GM13977 (cell line): ENCODE data around the gene CREB3L1.

ENCODE experiments used
- DNase-seq: peaks from one replicate; pipeline ENCODE4 v3.0.0; 2012; ENCODE audit warnings: low spot score
- in situ Hi-C: fragments of 300-500 bp; cut with MboI; formaldehyde crosslinking; loops from one replicate; pipeline ENCODE4 v1.12.0; 2022; ENCODE audit warnings: low sequenced_read_pairs, low pct_unique_long_range_greater_than_20kb, mixed read lengths, inconsistent platforms; ENCODE audit not compliant: unreplicated experiment
- TF ChIP-seq, protein P1 (sequence below): IDR thresholded peaks from 2 replicates; pipeline ENCODE4 v1.5.1; 2012; ENCODE audit warnings: mild to moderate bottlenecking, control low read depth; ENCODE audit not compliant: insufficient read depth; ENCODE audit errors: extremely low read depth, missing control alignments

Gene CREB3L1

DNA sequence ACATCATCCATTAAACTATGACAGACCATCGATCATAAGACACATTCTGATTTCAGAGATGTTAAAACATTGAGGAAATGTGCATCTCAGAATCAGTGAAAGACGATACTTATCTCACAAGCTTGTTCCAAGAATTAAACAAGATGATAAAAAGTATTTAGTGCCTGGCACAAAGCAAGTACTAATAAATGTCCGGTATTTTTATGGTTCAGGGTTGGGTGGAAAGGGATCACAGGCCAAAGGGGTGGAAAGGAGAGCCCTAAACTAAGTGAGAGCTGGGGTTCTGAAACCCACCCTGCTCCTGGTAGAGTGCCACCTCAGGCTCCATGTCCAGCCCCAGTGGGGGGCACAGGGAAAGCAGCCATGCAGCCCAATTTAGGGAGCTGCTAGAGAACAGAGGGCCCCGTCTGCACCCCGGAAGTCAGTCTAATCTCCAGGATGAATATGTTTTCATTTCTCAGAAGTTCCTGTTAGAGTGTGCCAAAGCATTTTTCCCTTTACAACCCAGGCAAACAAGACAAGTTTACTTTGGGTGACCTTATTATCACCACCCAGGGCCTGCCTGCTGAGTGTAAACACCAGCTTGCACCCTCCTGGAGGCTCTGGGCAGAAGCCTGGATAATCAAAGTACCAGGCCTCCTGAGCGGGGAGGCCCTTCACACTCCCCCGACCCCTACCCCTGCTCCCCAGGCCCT is 3.8 kb upstream of the CREB3L1 start:
- TF ChIP-seq, protein P1, sequence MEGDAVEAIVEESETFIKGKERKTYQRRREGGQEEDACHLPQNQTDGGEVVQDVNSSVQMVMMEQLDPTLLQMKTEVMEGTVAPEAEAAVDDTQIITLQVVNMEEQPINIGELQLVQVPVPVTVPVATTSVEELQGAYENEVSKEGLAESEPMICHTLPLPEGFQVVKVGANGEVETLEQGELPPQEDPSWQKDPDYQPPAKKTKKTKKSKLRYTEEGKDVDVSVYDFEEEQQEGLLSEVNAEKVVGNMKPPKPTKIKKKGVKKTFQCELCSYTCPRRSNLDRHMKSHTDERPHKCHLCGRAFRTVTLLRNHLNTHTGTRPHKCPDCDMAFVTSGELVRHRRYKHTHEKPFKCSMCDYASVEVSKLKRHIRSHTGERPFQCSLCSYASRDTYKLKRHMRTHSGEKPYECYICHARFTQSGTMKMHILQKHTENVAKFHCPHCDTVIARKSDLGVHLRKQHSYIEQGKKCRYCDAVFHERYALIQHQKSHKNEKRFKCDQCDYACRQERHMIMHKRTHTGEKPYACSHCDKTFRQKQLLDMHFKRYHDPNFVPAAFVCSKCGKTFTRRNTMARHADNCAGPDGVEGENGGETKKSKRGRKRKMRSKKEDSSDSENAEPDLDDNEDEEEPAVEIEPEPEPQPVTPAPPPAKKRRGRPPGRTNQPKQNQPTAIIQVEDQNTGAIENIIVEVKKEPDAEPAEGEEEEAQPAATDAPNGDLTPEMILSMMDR = no peak
- DNase-seq = no peak
- in situ Hi-C loops = no loop called here

DNA sequence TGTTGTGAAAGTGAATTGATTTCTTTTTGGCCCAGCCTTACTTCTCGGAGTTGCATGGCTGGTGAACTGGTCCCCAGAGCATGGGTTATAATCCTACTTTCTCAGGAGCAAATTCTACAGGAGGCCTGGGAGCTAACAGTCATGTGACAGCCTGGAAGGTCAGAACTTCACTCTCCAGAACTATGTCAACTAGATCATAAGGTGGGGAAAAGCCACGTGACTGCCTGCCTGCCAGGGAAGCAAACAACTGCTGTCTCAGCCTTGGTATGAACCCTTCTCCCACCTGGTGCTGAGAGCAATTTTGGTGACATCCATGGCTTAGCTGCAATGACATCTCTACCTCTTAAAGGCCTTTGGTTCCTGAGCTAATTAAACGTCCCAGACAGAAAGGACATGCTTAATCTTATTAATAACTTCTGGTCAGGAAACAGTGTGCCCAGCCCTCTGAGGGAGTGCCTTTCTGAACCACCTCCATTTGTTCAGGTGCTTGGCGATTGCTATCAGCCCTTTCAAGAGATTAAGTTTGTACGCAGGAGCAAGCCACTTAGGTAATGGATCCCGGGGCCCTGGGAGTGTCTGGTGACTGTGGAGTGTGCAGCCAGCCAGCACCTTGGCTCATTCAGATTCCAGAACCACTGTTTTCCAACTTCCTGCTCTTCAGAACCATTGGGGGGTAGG is 1.4 kb upstream of the CREB3L1 start:
- in situ Hi-C loops = no loop called here

DNA sequence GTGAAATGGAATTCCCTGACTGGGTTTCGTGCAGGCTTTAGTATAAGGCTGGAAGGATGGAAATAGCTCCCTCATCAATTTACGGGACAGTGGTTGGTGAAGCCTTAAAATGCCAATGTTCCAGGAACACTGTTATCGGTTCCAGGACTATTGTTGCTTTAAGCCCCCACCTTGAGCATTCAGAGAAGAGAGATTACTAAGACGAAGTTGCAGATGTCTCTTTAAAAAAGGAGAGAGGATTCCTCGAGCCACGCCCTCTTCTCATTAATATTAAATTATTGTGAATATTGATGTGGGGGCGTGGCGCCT is 195 bp upstream of the CREB3L1 start:
- in situ Hi-C loops = no loop called here
- peak; percentile 79 for DNase-seq
- TF ChIP-seq, protein P1 = no peak

More for the DNA sequence above, 1.4 kb upstream of the CREB3L1 start:
- TF ChIP-seq, protein P1 = no peak
- no peak for DNase-seq

DNA sequence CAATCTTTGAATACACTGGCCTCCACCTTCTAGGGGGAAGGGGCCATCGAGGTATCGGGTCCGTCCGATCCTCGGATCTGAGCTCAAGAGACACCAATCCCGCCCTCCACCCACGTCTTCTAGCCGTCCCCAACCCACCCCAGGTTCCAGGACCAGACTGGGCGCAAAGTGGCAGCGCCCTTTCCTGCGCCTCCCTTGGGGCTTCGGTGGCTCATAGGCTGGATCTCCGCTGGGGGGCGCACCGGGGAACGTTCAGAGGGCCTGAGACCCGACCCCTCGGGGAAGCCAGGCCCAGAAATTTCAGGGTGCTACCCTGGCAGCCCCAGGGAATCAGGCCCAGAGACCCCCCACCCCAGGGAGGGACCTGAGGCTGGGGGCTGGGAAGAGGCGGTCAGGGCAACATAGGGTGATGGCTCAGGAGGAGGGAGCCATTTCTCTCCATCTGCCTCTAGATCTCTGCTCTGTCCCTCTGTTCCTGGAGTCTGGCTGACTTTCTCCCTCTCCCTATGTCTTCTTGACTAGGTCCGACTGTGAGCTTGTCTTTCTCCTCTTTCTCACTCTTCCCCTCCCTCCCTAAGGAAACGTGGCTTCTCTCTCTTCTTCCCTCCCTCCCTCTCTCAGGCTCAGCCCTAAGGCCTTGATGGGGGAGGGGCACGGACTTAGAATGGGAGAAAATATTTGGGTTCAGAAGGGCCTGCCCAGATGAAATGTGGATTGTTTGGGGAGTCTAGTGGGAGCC is 1.1 kb downstream of the CREB3L1 start:
- TF ChIP-seq, protein P1 = peak; percentile 63
- in situ Hi-C loops = no loop called here
- DNase-seq = peak; percentile 75

DNA sequence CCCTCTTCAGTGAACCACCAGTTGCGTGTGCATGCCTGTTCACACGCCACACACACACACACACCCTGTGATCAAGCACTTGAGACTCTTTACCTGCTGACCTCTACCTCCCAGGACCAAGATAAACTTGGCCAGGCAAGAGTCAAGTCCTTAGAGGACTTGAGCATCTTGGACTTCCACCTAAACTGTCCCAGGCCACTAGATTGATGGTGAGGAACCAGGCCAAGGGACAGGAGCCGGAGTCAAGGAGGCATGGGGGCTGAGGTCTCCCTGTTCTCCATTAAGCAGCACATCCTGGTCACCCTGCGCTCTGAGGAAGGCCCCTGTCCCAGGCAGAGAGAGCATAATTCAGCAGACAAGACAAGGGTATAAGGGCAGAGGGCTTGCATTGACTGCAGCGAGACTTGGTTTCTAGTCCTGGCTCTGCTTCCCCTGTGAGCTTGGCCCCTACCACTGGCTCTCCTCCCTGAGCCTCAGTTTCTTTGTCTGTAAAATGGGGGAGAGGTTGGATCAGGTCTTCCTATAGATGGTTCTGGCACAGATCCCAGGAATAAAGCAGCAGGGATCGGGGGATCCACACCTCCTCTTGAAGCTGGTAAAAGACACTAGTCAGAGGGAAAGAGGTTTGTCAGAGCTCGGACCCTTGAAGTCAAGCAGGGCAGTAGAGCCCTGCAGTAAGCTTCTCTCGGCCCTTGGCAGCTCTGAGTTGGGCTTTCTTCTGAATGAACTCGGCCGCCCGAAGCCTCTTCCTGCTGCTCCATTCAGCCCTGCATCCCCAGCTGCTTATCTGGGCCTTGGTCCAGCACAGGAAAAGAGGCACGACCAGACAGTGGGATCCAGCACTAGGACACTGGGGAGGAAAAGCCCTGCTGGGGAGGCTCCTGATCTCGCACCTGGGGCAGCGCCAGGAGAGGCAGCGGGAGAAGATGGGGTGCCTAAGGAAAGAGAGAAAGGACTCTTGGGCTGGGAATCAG is 2.0 kb downstream of the CREB3L1 start:
- TF ChIP-seq, protein P1 = no peak
- in situ Hi-C loops = no loop called here
- no peak for DNase-seq

DNA sequence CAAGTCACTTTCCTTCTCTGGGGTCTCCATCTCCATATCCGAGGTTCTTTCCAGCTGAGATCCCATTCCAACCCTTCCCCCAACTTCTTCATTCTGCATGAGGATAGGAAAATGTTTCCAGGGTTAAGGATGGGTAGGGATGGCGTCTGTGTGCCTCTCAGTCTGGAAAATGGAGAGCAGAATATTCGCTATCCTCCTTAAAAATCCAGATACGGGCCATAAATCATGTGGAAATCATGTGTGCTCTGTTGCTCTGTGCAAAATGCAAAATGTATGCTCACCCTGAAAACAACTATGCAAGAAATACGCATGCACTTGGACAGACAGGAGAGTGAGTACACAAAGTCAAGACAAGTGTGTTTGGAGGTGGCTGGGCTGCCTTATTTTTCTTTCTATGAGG is 3.2 kb downstream of the CREB3L1 start:
- no peak for DNase-seq
- in situ Hi-C loops = no loop called here
- TF ChIP-seq, protein P1 = no peak
